Left ventricle myocardium superior (tissue), 1 donor: ENCODE results near the gene ABCA10. TPM values are rescaled to one million over a fixed set of nuclear protein-coding genes. Genes with fewer than 3 reads are reported as not detected.
"Not testable (repeated sequence)": the region's sequence is repeated elsewhere in the genome, so short reads cannot be mapped to it uniquely, and the experiment has no call there.

ENCODE experiments used
- ATAC-seq: fragments of 200-7000 bp; cut with Tn5 transposase; one replicate; pipeline ENCODE4 v1.9.1; 2020; ENCODE audit warnings: mild to moderate bottlenecking, moderate library complexity
- DNase-seq: peaks from one replicate; pipeline ENCODE4 v3.0.0-alpha.2; 2020
- intact Hi-C: fragments of 100-400 bp; cut with micrococcal nuclease; formaldehyde crosslinking; loops from one replicate; pipeline ENCODE4 v1.11.0; 2022
- total RNA-seq: library from RNA; stranded (reverse); fragmentation: NEBNext Ultra II Directional; extraction: Animal tissue kit (Norgen Biotek cat#: 25700); gene quantifications from one replicate; pipeline ENCODE4 v1.2.1, GENCODE V29; 2021
- donor health status: DM: no; HTN: yes; CAD: no; lungs with severe emphysema.

ABCA10 gene
- total RNA-seq, 1 donor from 2014 or later = 6.4 TPM

- ATAC-seq = peak; percentile 56
- intact Hi-C loops = no loop called here
Measured at GRCh38 chr17:69175625-69176456, 52.8 kb downstream of the ABCA10 start.

GRCh38 chr17:69175262-69175624, 53.4 kb downstream of the ABCA10 start:
- intact Hi-C loops = no loop called here
- ATAC-seq = no peak

More at GRCh38 chr17:69175625-69176456, 52.8 kb downstream of the ABCA10 start:
- no peak for DNase-seq

GRCh38 chr17:69173118-69173517, 55.5 kb downstream of the ABCA10 start:
- no peak for DNase-seq
- intact Hi-C loops = no loop called here
- no peak for ATAC-seq

More at GRCh38 chr17:69175262-69175624, 53.4 kb downstream of the ABCA10 start:
- DNase-seq = no peak

GRCh38 chr17:69170377-69170776, 58.2 kb downstream of the ABCA10 start:
- intact Hi-C loops = no loop called here
- ATAC-seq (peak; percentile 42), DNase-seq (no peak)

GRCh38 chr17:69168642-69169041, 60.0 kb downstream of the ABCA10 start:
- intact Hi-C loops, DNase-seq, ATAC-seq: not testable (repeated sequence)

GRCh38 chr17:69166957-69167356, 61.7 kb downstream of the ABCA10 start:
- DNase-seq = no peak
- intact Hi-C loops = no loop called here

GRCh38 chr17:69164206-69164605, 64.4 kb downstream of the ABCA10 start:
- DNase-seq (no peak), ATAC-seq (no peak)
- intact Hi-C loops = no loop called here

More at GRCh38 chr17:69166957-69167356, 61.7 kb downstream of the ABCA10 start:
- no peak for ATAC-seq

GRCh38 chr17:69159418-69159817, 69.2 kb downstream of the ABCA10 start:
- ATAC-seq (no peak), DNase-seq (no peak)
- intact Hi-C loops = no loop called here

- intact Hi-C loops = no loop called here
- no peak for ATAC-seq
- no peak for DNase-seq
Measured at GRCh38 chr17:69154267-69154666, 74.4 kb downstream of the ABCA10 start.

- no peak for DNase-seq
- ATAC-seq = no peak
- intact Hi-C loops = no loop called here
Measured at GRCh38 chr17:69150333-69150732, 78.3 kb downstream of the ABCA10 start.

GRCh38 chr17:69147460-69147859, 81.2 kb downstream of the ABCA10 start:
- ATAC-seq (no peak), DNase-seq (no peak)
- intact Hi-C loops = no loop called here

GRCh38 chr17:69144331-69145255, 84.0 kb downstream of the ABCA10 start:
- DNase-seq (no peak), ATAC-seq (no peak)
- intact Hi-C loops = no loop called here

- no peak for DNase-seq
- intact Hi-C loops = no loop called here
- no peak for ATAC-seq
Measured at GRCh38 chr17:69143683-69144231, 84.9 kb downstream of the ABCA10 start.

- ATAC-seq (no peak), DNase-seq (no peak)
- intact Hi-C loops = no loop called here
Measured at GRCh38 chr17:69143151-69143550, 85.5 kb downstream of the ABCA10 start.

- no peak for DNase-seq
- ATAC-seq = peak; percentile 85
- intact Hi-C loops = no loop called here
Measured at GRCh38 chr17:69142175-69142802, 86.3 kb downstream of the ABCA10 start.

- ATAC-seq = peak; percentile 96
- intact Hi-C loops = no loop called here
- no peak for DNase-seq
Measured at GRCh38 chr17:69141431-69142174, 87.0 kb downstream of the ABCA10 start, which contains the start of gene ABCA6. Gene ABCA6 (minus strand): TSS chr17:69141895. CDS start chr17:69140703, 1,192 bp downstream.

GRCh38 chr17:69134112-69134511, 94.5 kb downstream of the ABCA10 start:
- intact Hi-C loops = no loop called here
- DNase-seq (no peak), ATAC-seq (no peak)

GRCh38 chr17:69130627-69131296, 97.9 kb downstream of the ABCA10 start:
- ATAC-seq = no peak
- DNase-seq = no peak
- intact Hi-C loops = no loop called here
